GM12878 (cell line): ENCODE results near the gene CRYBB1. TPM values are rescaled to one million over a fixed set of nuclear protein-coding genes. Genes with fewer than 3 reads are reported as not detected.
"Not testable (repeated sequence)": the region's sequence is repeated elsewhere in the genome, so short reads cannot be mapped to it uniquely, and the experiment has no call there.

ENCODE experiments used
- ATAC-seq: fragments of 200-7000 bp; cut with Tn5 transposase; 3 replicates; pipeline ENCODE4 v1.9.1; 2020; ENCODE audit warnings: mild to moderate bottlenecking, moderate library complexity
- BruUV-seq: library from RNA; stranded (reverse); fragments of 400-500 nt; replicated peaks from 2 replicates; lab custom pipeline; 2021; lab: Mats Ljungman, UMichigan
- CTCF ChIA-PET: fragments of 300-600 bp; sonication (Branson Sonifier 250); formaldehyde crosslinking; extraction: SDS; loops from one replicate; lab custom pipeline; 2021; ENCODE audit warnings: inconsistent platforms; lab: Yijun Ruan, JAX
- POLR2A ChIA-PET: fragments of 350-600 bp; formaldehyde crosslinking; extraction: SDS; loops from one replicate; lab custom pipeline; 2021; ENCODE audit warnings: inconsistent platforms; lab: Charles Lee
- RAD21 ChIA-PET: fragments of 300-600 bp; sonication (Branson Sonifier 250); formaldehyde crosslinking; loops from one replicate; lab custom pipeline; 2023; ENCODE audit warnings: antibody characterized with exemption; ENCODE audit not compliant: unreplicated experiment; lab: Charles Lee
- SMC1A ChIA-PET: fragments of 300-600 bp; sonication (Branson Sonifier 250); formaldehyde crosslinking; loops from one replicate; lab custom pipeline; 2023; ENCODE audit not compliant: unreplicated experiment, uncharacterized antibody; lab: Charles Lee
- DNase-seq: peaks from one replicate; pipeline ENCODE4 v3.0.0-alpha.2; 2011; ENCODE audit warnings: low read depth, low spot score
- FAIRE-seq: peaks from 3 replicates; lab custom pipeline; 2011; peaks lifted over from hg19 to GRCh38; lab: Jason Lieb, UNC
- H2AFZ ChIP-seq: 2 replicates; pipeline ENCODE4 v1.6.0; 2011; ENCODE audit warnings: low read depth, low read length, control low read depth; ENCODE audit not compliant: control insufficient read depth
- H3K27ac ChIP-seq: 2 replicates; pipeline ENCODE4 v1.5.1; 2011; ENCODE audit warnings: control low read depth; ENCODE audit not compliant: control insufficient read depth, insufficient read depth
- H3K27me3 ChIP-seq, 2 experiments: replicated peaks in 1 of 2; 2 replicates each; pipeline versions ENCODE4 v1.6.0 to v1.6.1; 2011; ENCODE audit warnings: low read length in 1 of 2; ENCODE audit not compliant: control insufficient read depth in 2 of 2, insufficient read depth in 2 of 2
- H3K36me3 ChIP-seq, 2 experiments: 2 replicates each; pipeline ENCODE4 v1.5.1; 2011; ENCODE audit warnings: low read length in 1 of 2; ENCODE audit not compliant: control insufficient read depth in 2 of 2, insufficient read depth in 2 of 2
- H3K4me1 ChIP-seq: 2 replicates; pipeline ENCODE4 v1.6.1; 2011; ENCODE audit warnings: mild to moderate bottlenecking, low read length, moderate library complexity, mixed read lengths; ENCODE audit not compliant: control insufficient read depth, insufficient read depth
- H3K4me2 ChIP-seq: 2 replicates; pipeline ENCODE4 v1.6.0; 2011; ENCODE audit warnings: control low read depth; ENCODE audit not compliant: control insufficient read depth, insufficient read depth
- H3K4me3 ChIP-seq: fragments of 200-600 bp; sonication (generic); 2 replicates; pipeline ENCODE4 v1.5.1; 2016
- H3K79me2 ChIP-seq: 2 replicates; pipeline ENCODE4 v1.6.0; 2011; ENCODE audit warnings: low read length; ENCODE audit not compliant: control insufficient read depth, insufficient read depth
- H3K9ac ChIP-seq: 2 replicates; pipeline ENCODE4 v1.8.0; 2011; ENCODE audit warnings: low read length, control low read depth, mixed read lengths; ENCODE audit not compliant: control insufficient read depth, insufficient read depth
- H3K9me3 ChIP-seq: replicated peaks from 3 replicates; pipeline ENCODE4 v1.5.1; 2011; ENCODE audit warnings: mild to moderate bottlenecking, low read length; ENCODE audit not compliant: control insufficient read depth, insufficient read depth
- H4K20me1 ChIP-seq: 2 replicates; pipeline ENCODE4 v1.6.0; 2011; ENCODE audit not compliant: control insufficient read depth, insufficient read depth
- ATF7 ChIP-seq: fragments of 450-650 bp; IDR thresholded peaks from 2 replicates; pipeline ENCODE4 v1.6.1; 2016; ENCODE audit warnings: low read depth, mild to moderate bottlenecking
- CEBPZ ChIP-seq: fragments of 150-350 bp; IDR thresholded peaks from 2 replicates; pipeline ENCODE4 v1.6.1; 2016; ENCODE audit warnings: low read depth, low read length
- CREM ChIP-seq: IDR thresholded peaks from 2 replicates; pipeline ENCODE4 v1.6.1; 2014; ENCODE audit warnings: antibody characterized with exemption, low read depth
- EED ChIP-seq: sonication (generic); IDR thresholded peaks from 2 replicates; pipeline ENCODE4 v1.6.1; 2016; ENCODE audit warnings: antibody characterized with exemption, low read depth
- USF2 ChIP-seq: IDR thresholded peaks from 2 replicates; pipeline ENCODE4 v1.6.1; 2011; ENCODE audit warnings: low read depth, low read length, improper control_type of control experiment, borderline replicate concordance
- ZNF622 ChIP-seq: fragments of 450-650 bp; IDR thresholded peaks from 2 replicates; pipeline ENCODE4 v1.6.1; 2017; ENCODE audit warnings: mild to moderate bottlenecking, inconsistent platforms
- WGBS: methylation state at CpG from one replicate; pipeline ENCODE4 v1.1.6; 2016; ENCODE audit warnings: low lambda C conversion rate; ENCODE audit not compliant: insufficient replicate concordance, insufficient coverage; ENCODE audit errors: missing lambda C conversion rate; 5-methylcytosine and 5-hydroxymethylcytosine counted together
- in situ Hi-C: fragments of 300-500 bp; cut with MboI; formaldehyde crosslinking; loops from 9 replicates; pipeline ENCODE4 v1.14.3; 2018; ENCODE audit warnings: mixed read lengths
- intact Hi-C: fragments of 100-400 bp; cut with micrococcal nuclease; formaldehyde crosslinking; loops from one replicate; pipeline ENCODE4 v1.14.2; 2022; ENCODE audit not compliant: unreplicated experiment
- polyA plus RNA-seq, 11 experiments: library from polyadenylated mRNA; depleted of rRNA in 4 of 11; unstranded in 6 of 11; stranded (reverse) in 5 of 11; fragments of >200 nt; fragmentation: Nextera tagmentation in 4 of 11; fragmentation: Illumina TruSeq in 1 of 11; extraction: Ambion mirVana in 4 of 11; extraction: Trizol in 1 of 11; gene quantifications; 1 replicate in 1 of 11; 2 replicates in 10 of 11; pipeline versions ENCODE4 v1.2.1 to v1.2.3, GENCODE V29; 2011 to 2016; ENCODE audit warnings: inconsistent platforms in 2 of 11, missing spikeins in 2 of 11, low read depth in 1 of 11
- total RNA-seq, 4 experiments: library from RNA; depleted of rRNA in 3 of 4; stranded (reverse); fragments of >200 nt in 3 of 4; fragmentation: Illumina TruSeq in 1 of 4; extraction: Trizol in 1 of 4; gene quantifications; 2 replicates each; pipeline versions ENCODE4 v1.2.1 to v1.2.3, GENCODE V29; 2013 to 2021

Gene CRYBB1
- total and polyA plus RNA-seq, 10 of the 15 experiments (the other 5 are each of a cell fraction or from before 2014, with no cell fraction given) = 0.09 to 0.64 (median 0.23) TPM; not detected in 5

GRCh38 chr22:26614322-26614721 is 3.5 kb downstream of the CRYBB1 start:
- intact Hi-C loops = no loop called here
- TF ChIP-seq USF2 (no peak), ZNF622 (no peak), ATF7 (no peak), EED (no peak), CREM (no peak), CEBPZ (no peak)
- TF ChIP-seq, all 136 proteins: peak for 0
- RAD21 ChIA-PET = no interaction called here
- Histone ChIP-seq H3K9ac (no peak overlapping the region), H3K4me1 (peaks cover 37% of the 10 kb centered on the region), H3K4me2 (no peak overlapping the region), H3K36me3 (no peaks in the 10 kb centered on the region), H2AFZ (no peak overlapping the region), H3K9me3 (no peaks in the 10 kb centered on the region), H4K20me1 (no peaks in the 10 kb centered on the region), H3K79me2 (no peaks in the 10 kb centered on the region), H3K27me3 (no peaks in the 10 kb centered on the region), H3K4me3 (no peak overlapping the region), H3K27ac (no peak overlapping the region)
- DNase-seq (no peak), FAIRE-seq (no peak), ATAC-seq (no peak)
- POLR2A ChIA-PET = no interaction called here
- SMC1A ChIA-PET = interaction anchor here (0.8 kb wide), 1 partner anchor 22 kb away, joined by 3 read pairs; no protein-coding TSS in a partner anchor
- no TSS peak for BruUV-seq
- WGBS = 85% methylated on average over 14 of the region's 14 CpGs
- CTCF ChIA-PET = no interaction called here
- in situ Hi-C loops = no loop called here

GRCh38 chr22:26613753-26614152 is 4.1 kb downstream of the CRYBB1 start:
- in situ Hi-C loops, DNase-seq, H3K27me3 ChIP-seq, ATAC-seq, RAD21 ChIA-PET, H3K4me2 ChIP-seq, intact Hi-C loops, H3K36me3 ChIP-seq, H3K27ac ChIP-seq, H3K9me3 ChIP-seq, H3K79me2 ChIP-seq, H4K20me1 ChIP-seq, H3K4me3 ChIP-seq, FAIRE-seq, H2AFZ ChIP-seq, POLR2A ChIA-PET, H3K9ac ChIP-seq, BruUV-seq: not testable (repeated sequence)
- ChIA-PET SMC1A (interaction anchor here (0.8 kb wide), 1 partner anchor 22 kb away, joined by 3 read pairs; no protein-coding TSS in a partner anchor), CTCF (interaction anchor here (1.1 kb wide), 1 partner anchor 28 kb away, joined by 3 read pairs; no protein-coding TSS in a partner anchor)
- peaks cover 38% of the 10 kb centered on the region for H3K4me1 ChIP-seq
- 60% methylated on average over 10 of the region's 10 CpGs for WGBS
